Measurements from ENCODE around the gene ABCC6. TPM values are rescaled to one million over a fixed set of nuclear protein-coding genes. Genes with fewer than 3 reads are reported as not detected.

The ABCC6 gene
- total RNA-seq, 1 experiment from 2014 or later, result 1.1 TPM

DNA sequence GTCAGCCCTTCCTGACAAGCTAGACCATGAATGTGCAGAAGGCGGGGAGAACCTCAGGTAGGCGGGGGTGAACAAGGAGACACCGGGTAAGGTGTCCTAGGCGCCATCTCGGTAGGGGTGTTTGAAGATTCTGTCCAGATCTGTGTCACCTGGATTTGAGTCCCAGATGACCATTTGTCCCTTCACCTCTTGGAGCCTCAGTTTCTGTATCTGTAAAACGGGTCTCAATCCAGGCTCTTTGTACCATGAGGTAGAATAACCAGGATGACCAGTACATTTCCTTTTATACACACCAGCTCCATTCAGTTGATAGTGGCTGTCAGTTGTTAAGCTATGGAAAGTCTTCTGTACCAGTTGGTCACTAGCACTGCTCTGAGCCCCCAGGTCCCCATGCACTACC is 86.7 kb downstream of the ABCC6 start:
- Histone ChIP-seq H2BK120ac (ENCODE audit: low read depth, low read length, poor library complexity, severe bottlenecking) (no peak overlapping the region), H3K27me3 (ENCODE audit: insufficient read depth, low read length) (no peaks in the 10 kb centered on the region), H4K5ac (ENCODE audit: insufficient read length, low read depth, low read length) (no peak overlapping the region), H2BK15ac (ENCODE audit: low read depth, low read length) (no peak overlapping the region), H3K23me2 (ENCODE audit: insufficient read length, low read depth, low read length, poor library complexity, severe bottlenecking) (no peaks in the 10 kb centered on the region), H2BK5ac (ENCODE audit: insufficient read length, low read length) (no peak overlapping the region), H4K8ac (replicated peaks; ENCODE audit: insufficient read length, low read depth, low read length) (no peak overlapping the region), H4K20me1 (ENCODE audit: control insufficient read depth, insufficient read depth, insufficient read length) (no peaks in the 10 kb centered on the region), H3K27ac (ENCODE audit: insufficient read length, low read depth, low read length) (no peak overlapping the region), H2BK20ac (ENCODE audit: low read depth, low read length, poor library complexity, severe bottlenecking) (no peak overlapping the region), H2AFZ (ENCODE audit: low read length) (no peak overlapping the region), H3K56ac (ENCODE audit: insufficient read length, low read depth, low read length) (no peak overlapping the region), H3K9ac (ENCODE audit: extremely low read depth, insufficient read length, low read length) (no peak overlapping the region), H3K79me2 (ENCODE audit: insufficient read depth, low read length) (no peaks in the 10 kb centered on the region), H3T11ph (ENCODE audit: low read length) (no peak overlapping the region), H3K9me3 (ENCODE audit: control insufficient read depth, low read depth, low read length) (no peaks in the 10 kb centered on the region), H2AK5ac (ENCODE audit: insufficient read length, low read length) (no peak overlapping the region), H3K4me2 (ENCODE audit: insufficient read depth, insufficient read length, low read length) (no peak overlapping the region), H2BK12ac (ENCODE audit: insufficient read length, low read depth, low read length) (no peak overlapping the region), H3K4ac (ENCODE audit: low read depth, low read length) (no peak overlapping the region), H3K23ac (ENCODE audit: insufficient read length, low read depth, low read length) (no peak overlapping the region), H3K18ac (ENCODE audit: insufficient read length, low read depth, low read length) (no peak overlapping the region), H3K79me1 (ENCODE audit: insufficient read depth, low read depth, low read length, poor library complexity, severe bottlenecking) (no peaks in the 10 kb centered on the region), H3K4me1 (ENCODE audit: insufficient read depth, low read length) (no peaks in the 10 kb centered on the region), H3K14ac (ENCODE audit: insufficient read depth, low read length) (no peak overlapping the region), H4K91ac (ENCODE audit: insufficient read length, low read depth, low read length) (no peak overlapping the region)
- Mint-ChIP-seq H3K27ac (no peak overlapping the region), H3K27me3 (ENCODE audit: low read depth) (no peaks in the 10 kb centered on the region), H3K4me3 (no peak overlapping the region), H3K4me1 (0 out of 4 replicates have a peak, but pooled peaks cover 0 to 4% of the 10 kb centered on the region in 2 experiments), H3K9me3 (no peaks in the 10 kb centered on the region), H3K36me3 (ENCODE audit: insufficient read depth in 1 of 3, low read depth in 3 of 3) (peaks cover 41 to 87% (median 77%) of the 10 kb centered on the region in 3 experiments; a peak in 6 of 7 replicates)
- WGBS (ENCODE audit: extremely low coverage, insufficient read length, low lambda C conversion rate), result no CpG with 5 or more reads among the region's 6 CpGs
- DNase-seq, result no peak
- TF ChIP-seq, protein P1, sequence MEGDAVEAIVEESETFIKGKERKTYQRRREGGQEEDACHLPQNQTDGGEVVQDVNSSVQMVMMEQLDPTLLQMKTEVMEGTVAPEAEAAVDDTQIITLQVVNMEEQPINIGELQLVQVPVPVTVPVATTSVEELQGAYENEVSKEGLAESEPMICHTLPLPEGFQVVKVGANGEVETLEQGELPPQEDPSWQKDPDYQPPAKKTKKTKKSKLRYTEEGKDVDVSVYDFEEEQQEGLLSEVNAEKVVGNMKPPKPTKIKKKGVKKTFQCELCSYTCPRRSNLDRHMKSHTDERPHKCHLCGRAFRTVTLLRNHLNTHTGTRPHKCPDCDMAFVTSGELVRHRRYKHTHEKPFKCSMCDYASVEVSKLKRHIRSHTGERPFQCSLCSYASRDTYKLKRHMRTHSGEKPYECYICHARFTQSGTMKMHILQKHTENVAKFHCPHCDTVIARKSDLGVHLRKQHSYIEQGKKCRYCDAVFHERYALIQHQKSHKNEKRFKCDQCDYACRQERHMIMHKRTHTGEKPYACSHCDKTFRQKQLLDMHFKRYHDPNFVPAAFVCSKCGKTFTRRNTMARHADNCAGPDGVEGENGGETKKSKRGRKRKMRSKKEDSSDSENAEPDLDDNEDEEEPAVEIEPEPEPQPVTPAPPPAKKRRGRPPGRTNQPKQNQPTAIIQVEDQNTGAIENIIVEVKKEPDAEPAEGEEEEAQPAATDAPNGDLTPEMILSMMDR (conservative IDR thresholded peaks at IDR 0.05), result no peak
